Measurements from ENCODE around the gene DBT. TPM values are rescaled to one million over a fixed set of nuclear protein-coding genes. Genes with fewer than 3 reads are reported as not detected.
"Not testable (repeated sequence)": the region's sequence is repeated elsewhere in the genome, so short reads cannot be mapped to it uniquely, and the experiment has no call there.

The DBT gene
- polyA plus RNA-seq, 2 donors, result 2.3 to 3.9 TPM

DNA sequence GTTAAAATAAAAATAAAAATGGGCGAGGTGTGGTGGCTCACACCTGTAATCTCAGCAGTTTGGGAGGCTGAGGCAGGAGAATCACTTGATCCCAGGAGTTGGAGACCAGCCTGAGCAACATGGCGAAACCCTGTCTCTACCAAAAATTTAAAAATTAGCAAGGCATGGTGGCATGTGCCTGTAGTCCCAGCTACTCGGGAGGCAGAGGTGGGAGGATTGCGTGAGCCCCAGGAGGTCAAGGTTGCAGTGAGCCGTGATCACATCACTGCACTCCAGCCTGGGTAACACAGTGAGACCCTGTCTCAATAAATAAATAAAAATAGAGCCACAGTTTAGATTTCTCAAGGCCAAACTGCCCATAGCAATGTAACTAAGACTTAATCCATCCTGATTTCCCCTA, 6.6 kb upstream of the DBT start:
- H3K4me1 ChIP-seq (ENCODE audit: control insufficient read depth in 2 of 2, insufficient read depth in 2 of 2, low read length in 1 of 2); H3K27me3 ChIP-seq (ENCODE audit: control insufficient read depth in 1 of 2, insufficient read depth in 2 of 2, low read length in 2 of 2); H3K36me3 ChIP-seq (ENCODE audit: control insufficient read depth in 2 of 2, insufficient read depth in 2 of 2, low read length in 1 of 2); H3K27ac ChIP-seq (ENCODE audit: low read depth in 2 of 2, low read length in 1 of 2); H3K9me3 ChIP-seq (ENCODE audit: control insufficient read depth in 2 of 2, insufficient read depth in 1 of 2, low read depth in 1 of 2, low read length in 1 of 2); H3K4me3 ChIP-seq (ENCODE audit: low read depth in 1 of 2, low read length in 2 of 2): not testable (repeated sequence)
- 89 to 90% methylated on average over 5 of the region's 5 CpGs for WGBS, 2 donors

- no peaks in the 10 kb centered on the region for H3K4me1 ChIP-seq (ENCODE audit: control insufficient read depth in 2 of 2, insufficient read depth in 2 of 2, low read length in 1 of 2)
- H3K4me3 ChIP-seq (ENCODE audit: low read depth in 1 of 2, low read length in 2 of 2), result no peak overlapping the region
- H3K36me3 ChIP-seq (ENCODE audit: control insufficient read depth in 2 of 2, insufficient read depth in 2 of 2, low read length in 1 of 2), result no peaks in the 10 kb centered on the region
- no peaks in the 10 kb centered on the region for H3K27me3 ChIP-seq (ENCODE audit: control insufficient read depth in 1 of 2, insufficient read depth in 2 of 2, low read length in 2 of 2)
- H3K9me3 ChIP-seq (ENCODE audit: control insufficient read depth in 2 of 2, insufficient read depth in 1 of 2, low read depth in 1 of 2, low read length in 1 of 2), result no peaks in the 10 kb centered on the region
- no peak overlapping the region for H3K27ac ChIP-seq (ENCODE audit: low read depth in 2 of 2, low read length in 1 of 2)
- 71 to 79% methylated on average over 10 of the region's 10 CpGs for WGBS, 2 donors
Measured at GRCh38 chr1:100253552-100253951, 3.9 kb upstream of the DBT start.

GRCh38 chr1:100252901-100253300, 3.3 kb upstream of the DBT start:
- no peaks in the 10 kb centered on the region for H3K4me1 ChIP-seq (ENCODE audit: control insufficient read depth in 2 of 2, insufficient read depth in 2 of 2, low read length in 1 of 2)
- no peaks in the 10 kb centered on the region for H3K27me3 ChIP-seq (ENCODE audit: control insufficient read depth in 1 of 2, insufficient read depth in 2 of 2, low read length in 2 of 2)
- H3K9me3 ChIP-seq (ENCODE audit: control insufficient read depth in 2 of 2, insufficient read depth in 1 of 2, low read depth in 1 of 2, low read length in 1 of 2), result no peaks in the 10 kb centered on the region
- H3K27ac ChIP-seq (ENCODE audit: low read depth in 2 of 2, low read length in 1 of 2), result no peak overlapping the region
- no peaks in the 10 kb centered on the region for H3K36me3 ChIP-seq (ENCODE audit: control insufficient read depth in 2 of 2, insufficient read depth in 2 of 2, low read length in 1 of 2)
- no peak overlapping the region for H3K4me3 ChIP-seq (ENCODE audit: low read depth in 1 of 2, low read length in 2 of 2)
- 61 to 64% methylated on average over 4 of the region's 4 CpGs for WGBS, 2 donors

GRCh38 chr1:100250807-100251206, 1.2 kb upstream of the DBT start:
- WGBS, 2 donors, result 94 to 98% methylated on average over 3 of the region's 3 CpGs
- H3K27me3 ChIP-seq (ENCODE audit: control insufficient read depth in 1 of 2, insufficient read depth in 2 of 2, low read length in 2 of 2), result no peaks in the 10 kb centered on the region
- H3K36me3 ChIP-seq (ENCODE audit: control insufficient read depth in 2 of 2, insufficient read depth in 2 of 2, low read length in 1 of 2), result no peaks in the 10 kb centered on the region
- H3K9me3 ChIP-seq (ENCODE audit: control insufficient read depth in 2 of 2, insufficient read depth in 1 of 2, low read depth in 1 of 2, low read length in 1 of 2), result no peaks in the 10 kb centered on the region
- H3K4me1 ChIP-seq (ENCODE audit: control insufficient read depth in 2 of 2, insufficient read depth in 2 of 2, low read length in 1 of 2), result no peaks in the 10 kb centered on the region
- H3K4me3 ChIP-seq (ENCODE audit: low read depth in 1 of 2, low read length in 2 of 2), result no peak overlapping the region
- no peak overlapping the region for H3K27ac ChIP-seq (ENCODE audit: low read depth in 2 of 2, low read length in 1 of 2)

GRCh38 chr1:100250264-100250663, 630 bp upstream of the DBT start:
- no peak overlapping the region for H3K27ac ChIP-seq (ENCODE audit: low read depth in 2 of 2, low read length in 1 of 2)
- H3K36me3 ChIP-seq (ENCODE audit: control insufficient read depth in 2 of 2, insufficient read depth in 2 of 2, low read length in 1 of 2), result no peaks in the 10 kb centered on the region
- no peaks in the 10 kb centered on the region for H3K9me3 ChIP-seq (ENCODE audit: control insufficient read depth in 2 of 2, insufficient read depth in 1 of 2, low read depth in 1 of 2, low read length in 1 of 2)
- H3K27me3 ChIP-seq (ENCODE audit: control insufficient read depth in 1 of 2, insufficient read depth in 2 of 2, low read length in 2 of 2), result no peaks in the 10 kb centered on the region
- 0% methylated on average over 1 of the region's 1 CpG for WGBS, 2 donors
- H3K4me1 ChIP-seq (ENCODE audit: control insufficient read depth in 2 of 2, insufficient read depth in 2 of 2, low read length in 1 of 2), result no peaks in the 10 kb centered on the region
- H3K4me3 ChIP-seq (ENCODE audit: low read depth in 1 of 2, low read length in 2 of 2), result peak overlapping the region in 1 of 2 donors; percentile 83

DNA sequence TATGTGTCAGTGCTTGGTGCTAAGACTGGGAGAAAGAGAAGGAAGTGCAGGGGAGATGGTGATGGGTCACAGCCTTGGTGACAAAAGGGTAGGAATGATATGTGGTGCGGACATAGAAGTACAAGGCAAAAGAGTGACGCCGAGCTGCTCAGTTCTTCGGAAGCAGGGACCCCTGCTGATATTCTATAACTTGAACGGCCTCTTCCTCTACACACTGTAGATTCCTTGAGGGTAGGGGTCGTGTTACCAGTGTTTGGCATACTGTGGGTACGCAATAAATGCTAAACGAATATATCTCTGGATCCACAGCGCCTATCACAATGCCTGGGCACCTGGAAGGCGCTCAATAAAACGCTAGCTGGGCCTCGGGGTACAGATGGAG, 488 bp downstream of the DBT start:
- Histone ChIP-seq H3K27ac (ENCODE audit: low read depth in 2 of 2, low read length in 1 of 2) (peak overlapping the region; percentile 78 to 89), H3K4me1 (ENCODE audit: control insufficient read depth in 2 of 2, insufficient read depth in 2 of 2, low read length in 1 of 2) (no peaks in the 10 kb centered on the region), H3K36me3 (ENCODE audit: control insufficient read depth in 2 of 2, insufficient read depth in 2 of 2, low read length in 1 of 2) (no peaks in the 10 kb centered on the region), H3K9me3 (ENCODE audit: control insufficient read depth in 2 of 2, insufficient read depth in 1 of 2, low read depth in 1 of 2, low read length in 1 of 2) (no peaks in the 10 kb centered on the region), H3K27me3 (ENCODE audit: control insufficient read depth in 1 of 2, insufficient read depth in 2 of 2, low read length in 2 of 2) (no peaks in the 10 kb centered on the region), H3K4me3 (ENCODE audit: low read depth in 1 of 2, low read length in 2 of 2) (peak overlapping the region; percentile 77 to 83)
- WGBS, 2 donors, result 1 to 2% methylated on average over 12 of the region's 12 CpGs

- WGBS, 2 donors, result 69 to 78% methylated on average over 4 of the region's 4 CpGs
- H3K27me3 ChIP-seq (ENCODE audit: control insufficient read depth in 1 of 2, insufficient read depth in 2 of 2, low read length in 2 of 2), result no peaks in the 10 kb centered on the region
- H3K36me3 ChIP-seq (ENCODE audit: control insufficient read depth in 2 of 2, insufficient read depth in 2 of 2, low read length in 1 of 2), result peaks cover 0 to under 1% of the 10 kb centered on the region in 2 donors
- H3K4me3 ChIP-seq (ENCODE audit: low read depth in 1 of 2, low read length in 2 of 2), result no peak overlapping the region
- no peak overlapping the region for H3K27ac ChIP-seq (ENCODE audit: low read depth in 2 of 2, low read length in 1 of 2)
- H3K4me1 ChIP-seq (ENCODE audit: control insufficient read depth in 2 of 2, insufficient read depth in 2 of 2, low read length in 1 of 2), result no peaks in the 10 kb centered on the region
- H3K9me3 ChIP-seq (ENCODE audit: control insufficient read depth in 2 of 2, insufficient read depth in 1 of 2, low read depth in 1 of 2, low read length in 1 of 2), result no peaks in the 10 kb centered on the region
Measured at GRCh38 chr1:100246738-100247137, 2.9 kb downstream of the DBT start.

- WGBS, 2 donors, result 84 to 90% methylated on average over 4 of the region's 4 CpGs
- Histone ChIP-seq H3K9me3 (ENCODE audit: control insufficient read depth in 2 of 2, insufficient read depth in 1 of 2, low read depth in 1 of 2, low read length in 1 of 2) (no peaks in the 10 kb centered on the region), H3K4me1 (ENCODE audit: control insufficient read depth in 2 of 2, insufficient read depth in 2 of 2, low read length in 1 of 2) (no peaks in the 10 kb centered on the region), H3K36me3 (ENCODE audit: control insufficient read depth in 2 of 2, insufficient read depth in 2 of 2, low read length in 1 of 2) (peaks cover 0 to 6% of the 10 kb centered on the region in 2 donors), H3K27ac (ENCODE audit: low read depth in 2 of 2, low read length in 1 of 2) (no peak overlapping the region), H3K4me3 (ENCODE audit: low read depth in 1 of 2, low read length in 2 of 2) (no peak overlapping the region), H3K27me3 (ENCODE audit: control insufficient read depth in 1 of 2, insufficient read depth in 2 of 2, low read length in 2 of 2) (no peaks in the 10 kb centered on the region)
Measured at GRCh38 chr1:100240631-100241030, 9.0 kb downstream of the DBT start.

DNA sequence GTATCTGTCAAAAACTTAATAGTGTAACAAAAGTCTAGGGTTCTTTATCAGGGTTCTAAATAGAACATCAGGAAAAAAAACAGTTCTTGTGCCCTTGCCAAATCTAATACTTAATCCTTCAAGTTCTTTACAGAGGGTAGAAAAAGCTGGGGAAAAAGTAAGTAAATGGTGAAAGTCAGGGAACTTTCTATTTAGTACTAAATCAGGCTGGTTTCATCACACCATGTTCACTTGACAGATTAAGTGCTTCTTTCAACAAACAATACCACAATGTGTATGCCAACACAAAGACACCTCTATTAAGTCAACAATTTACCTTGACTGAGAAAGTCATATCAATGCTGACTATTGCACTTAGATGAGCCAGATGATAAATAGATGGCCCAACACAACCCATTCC, 9.7 kb downstream of the DBT start:
- H3K27ac ChIP-seq (ENCODE audit: low read depth in 2 of 2, low read length in 1 of 2), result no peak overlapping the region
- H3K9me3 ChIP-seq (ENCODE audit: control insufficient read depth in 2 of 2, insufficient read depth in 1 of 2, low read depth in 1 of 2, low read length in 1 of 2), result no peaks in the 10 kb centered on the region
- H3K4me1 ChIP-seq (ENCODE audit: control insufficient read depth in 2 of 2, insufficient read depth in 2 of 2, low read length in 1 of 2), result no peaks in the 10 kb centered on the region
- H3K36me3 ChIP-seq (ENCODE audit: control insufficient read depth in 2 of 2, insufficient read depth in 2 of 2, low read length in 1 of 2), result peaks cover 0 to 6% of the 10 kb centered on the region in 2 donors
- H3K4me3 ChIP-seq (ENCODE audit: low read depth in 1 of 2, low read length in 2 of 2), result no peak overlapping the region
- H3K27me3 ChIP-seq (ENCODE audit: control insufficient read depth in 1 of 2, insufficient read depth in 2 of 2, low read length in 2 of 2), result no peaks in the 10 kb centered on the region

GRCh38 chr1:100237091-100237490, 12.5 kb downstream of the DBT start:
- Histone ChIP-seq H3K36me3 (ENCODE audit: control insufficient read depth in 2 of 2, insufficient read depth in 2 of 2, low read length in 1 of 2) (peaks cover 0 to 6% of the 10 kb centered on the region in 2 donors), H3K27ac (ENCODE audit: low read depth in 2 of 2, low read length in 1 of 2) (no peak overlapping the region), H3K27me3 (ENCODE audit: control insufficient read depth in 1 of 2, insufficient read depth in 2 of 2, low read length in 2 of 2) (no peaks in the 10 kb centered on the region), H3K4me3 (ENCODE audit: low read depth in 1 of 2, low read length in 2 of 2) (no peak overlapping the region), H3K9me3 (ENCODE audit: control insufficient read depth in 2 of 2, insufficient read depth in 1 of 2, low read depth in 1 of 2, low read length in 1 of 2) (no peaks in the 10 kb centered on the region), H3K4me1 (ENCODE audit: control insufficient read depth in 2 of 2, insufficient read depth in 2 of 2, low read length in 1 of 2) (no peaks in the 10 kb centered on the region)
- whole genome bisulfite sequencing, 2 donors, result 89 to 94% methylated on average over 3 of the region's 3 CpGs

Data from esophagus (tissue), 2 donors.